Stimulated activated memory B cell treated with anti-CD40 and anti-IgM and Interleukin-4, amounts not matched to agents 10 μg/mL and 1 μg/mL and 100 μg/mL, for 72 hours (primary cell): ENCODE data around the gene TNFRSF4.
"Not testable (repeated sequence)": the region's sequence is repeated elsewhere in the genome, so short reads cannot be mapped to it uniquely, and the experiment has no call there.

ENCODE experiments used
- ATAC-seq: fragments of 150-1000 bp; cut with Tn5 transposase; 2 replicates; pipeline ENCODE4 v1.10.0; 2021
- H3K27ac Mint-ChIP-seq: one replicate; pipeline ENCODE4 v1.8.0; 2022; ENCODE audit warnings: mild to moderate bottlenecking, mixed read lengths
- H3K27me3 Mint-ChIP-seq: one replicate; pipeline ENCODE4 v1.8.0; 2022; ENCODE audit warnings: mixed read lengths
- H3K36me3 Mint-ChIP-seq: one replicate; pipeline ENCODE4 v1.8.0; 2022; ENCODE audit warnings: mixed read lengths
- H3K4me1 Mint-ChIP-seq: one replicate; pipeline ENCODE4 v1.8.0; 2022; ENCODE audit warnings: mixed read lengths
- H3K4me3 Mint-ChIP-seq: one replicate; pipeline ENCODE4 v1.8.0; 2022; ENCODE audit warnings: mild to moderate bottlenecking, moderate library complexity, mixed read lengths
- H3K9me3 Mint-ChIP-seq: one replicate; pipeline ENCODE4 v1.8.0; 2022; ENCODE audit warnings: mixed read lengths

TNFRSF4 gene

DNA sequence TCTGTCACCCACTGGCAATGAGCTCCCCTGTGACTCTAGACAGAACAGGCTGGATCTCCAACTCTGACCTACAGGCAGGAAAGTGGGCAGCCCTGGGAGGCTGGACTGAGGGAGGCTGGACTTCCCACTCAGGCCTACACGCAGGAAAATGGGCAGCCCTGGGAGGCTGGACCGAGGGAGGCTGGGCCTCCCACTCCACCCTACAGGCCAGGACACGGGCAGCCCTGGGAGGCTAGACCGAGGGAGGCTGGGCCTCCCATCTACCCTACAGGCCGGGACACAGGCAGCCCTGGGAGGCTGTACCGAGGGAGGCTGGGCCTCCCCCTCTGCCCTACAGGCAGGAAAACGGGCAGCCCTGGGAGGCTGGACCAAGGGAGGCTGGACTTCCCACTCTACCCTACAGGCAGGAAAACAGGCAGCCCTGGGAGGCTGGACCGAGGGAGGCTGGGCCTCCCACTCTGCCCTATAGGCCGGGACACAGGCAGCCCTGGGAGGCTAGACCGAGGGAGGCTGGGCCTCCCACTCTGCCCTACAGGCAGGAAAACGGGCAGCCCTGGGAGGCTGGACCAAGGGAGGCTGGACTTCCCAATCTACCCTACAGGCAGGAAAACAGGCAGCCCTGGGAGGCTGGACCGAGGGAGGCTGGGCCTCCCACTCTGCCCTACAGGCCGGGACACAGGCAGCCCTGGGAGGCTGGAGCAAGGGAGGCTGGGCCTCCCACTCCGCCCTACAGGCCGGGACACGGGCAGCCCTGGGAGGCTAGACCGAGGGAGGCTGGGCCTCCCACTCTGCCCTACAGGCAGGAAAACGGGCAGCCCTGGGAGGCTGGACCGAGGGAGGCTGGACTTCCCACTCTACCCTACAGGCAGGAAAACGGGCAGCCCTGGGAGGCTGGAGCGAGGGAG lies 34.3 kb upstream of the TNFRSF4 start:
- H3K27ac Mint-ChIP-seq, H3K27me3 Mint-ChIP-seq, ATAC-seq, H3K4me3 Mint-ChIP-seq, H3K9me3 Mint-ChIP-seq: not testable (repeated sequence)
- Mint-ChIP-seq H3K36me3 (peaks cover 14% of the 10 kb centered on the region), H3K4me1 (peaks cover 26% of the 10 kb centered on the region)

DNA sequence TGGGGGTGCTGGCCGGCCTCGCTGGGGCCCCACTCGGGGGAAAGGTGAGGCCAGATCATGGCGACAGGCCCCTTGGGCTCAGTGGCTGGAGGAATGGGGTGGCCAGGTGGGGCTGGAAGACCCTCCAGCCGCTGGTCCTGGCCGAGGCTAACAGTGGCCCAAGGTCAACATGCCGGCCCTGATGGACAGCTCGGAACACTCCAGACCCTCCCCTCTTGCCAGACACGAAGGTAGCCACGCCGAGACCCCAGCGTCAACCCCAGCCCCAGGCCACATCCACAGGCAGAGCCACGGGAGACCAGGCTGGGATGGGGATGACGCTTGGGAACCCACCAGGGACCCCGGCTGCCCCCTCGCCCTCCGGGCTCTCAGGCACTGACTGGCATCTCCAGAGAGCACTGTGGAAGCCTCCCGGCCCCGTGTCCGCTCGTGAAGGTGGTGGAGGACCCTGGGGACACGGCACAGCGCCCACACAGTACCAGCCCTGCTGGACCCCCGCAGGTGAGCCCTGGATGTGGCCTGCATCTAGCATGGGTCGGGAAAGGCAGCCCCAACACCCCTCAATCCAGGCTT lies 33.5 kb upstream of the TNFRSF4 start:
- Mint-ChIP-seq H3K9me3 (no peaks in the 10 kb centered on the region), H3K27me3 (peaks cover 8% of the 10 kb centered on the region), H3K4me1 (peaks cover 19% of the 10 kb centered on the region), H3K4me3 (no peak overlapping the region), H3K27ac (no peak overlapping the region), H3K36me3 (peaks cover 6% of the 10 kb centered on the region)
- ATAC-seq = no peak

DNA sequence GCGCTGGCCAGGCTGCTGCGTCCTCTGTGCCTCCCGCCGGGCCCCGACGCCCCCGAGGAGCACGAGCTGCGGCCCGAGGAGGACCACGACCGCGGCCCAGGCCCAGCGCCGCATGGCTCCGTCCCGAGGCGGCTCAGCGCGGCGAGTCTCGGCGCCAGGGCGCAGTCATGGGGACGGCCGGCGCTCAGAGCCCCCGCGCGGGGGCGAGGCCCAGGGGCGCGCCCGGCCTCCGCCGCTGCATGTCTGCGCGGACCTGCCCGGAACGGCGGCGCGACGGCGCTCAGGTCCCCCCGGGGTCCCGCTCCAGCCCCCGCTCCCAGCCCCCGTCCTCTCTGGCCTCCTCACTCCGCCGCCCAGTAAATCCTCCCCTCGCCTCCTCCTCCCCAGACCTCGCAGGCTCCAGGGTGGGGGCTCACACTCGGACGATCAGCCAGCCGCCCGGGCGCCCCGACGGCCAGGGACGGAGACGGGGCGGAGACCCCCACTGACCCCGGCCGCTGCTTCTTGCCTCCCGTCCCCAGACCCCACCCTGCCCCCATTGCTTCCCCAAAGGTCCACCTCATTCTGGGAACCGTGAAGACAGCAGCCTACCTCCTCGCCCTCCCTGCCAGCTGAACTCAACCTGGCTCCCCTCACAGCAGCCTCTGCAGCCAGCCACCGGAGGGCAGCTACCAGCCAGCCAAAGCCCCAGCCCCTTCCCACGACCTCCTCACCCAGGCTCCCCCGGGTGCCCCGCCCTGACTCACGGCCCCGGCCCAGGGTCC lies 32.8 kb upstream of the TNFRSF4 start, which contains the start of gene C1QTNF12:
Gene C1QTNF12, minus strand, starts transcription at position 146 of the 764 bp plus-strand sequence. Its CDS starts 32 bp downstream, at position 114.
- Mint-ChIP-seq H3K4me3 (no peak within 1 kb of the TSS), H3K36me3 (no peaks in the 10 kb centered on the region), H3K27me3 (peaks cover 15% of the 10 kb centered on the region), H3K4me1 (peaks cover 19% of the 10 kb centered on the region), H3K27ac (no peak within 1 kb of the TSS), H3K9me3 (no peaks in the 10 kb centered on the region)
- no peak for ATAC-seq

DNA sequence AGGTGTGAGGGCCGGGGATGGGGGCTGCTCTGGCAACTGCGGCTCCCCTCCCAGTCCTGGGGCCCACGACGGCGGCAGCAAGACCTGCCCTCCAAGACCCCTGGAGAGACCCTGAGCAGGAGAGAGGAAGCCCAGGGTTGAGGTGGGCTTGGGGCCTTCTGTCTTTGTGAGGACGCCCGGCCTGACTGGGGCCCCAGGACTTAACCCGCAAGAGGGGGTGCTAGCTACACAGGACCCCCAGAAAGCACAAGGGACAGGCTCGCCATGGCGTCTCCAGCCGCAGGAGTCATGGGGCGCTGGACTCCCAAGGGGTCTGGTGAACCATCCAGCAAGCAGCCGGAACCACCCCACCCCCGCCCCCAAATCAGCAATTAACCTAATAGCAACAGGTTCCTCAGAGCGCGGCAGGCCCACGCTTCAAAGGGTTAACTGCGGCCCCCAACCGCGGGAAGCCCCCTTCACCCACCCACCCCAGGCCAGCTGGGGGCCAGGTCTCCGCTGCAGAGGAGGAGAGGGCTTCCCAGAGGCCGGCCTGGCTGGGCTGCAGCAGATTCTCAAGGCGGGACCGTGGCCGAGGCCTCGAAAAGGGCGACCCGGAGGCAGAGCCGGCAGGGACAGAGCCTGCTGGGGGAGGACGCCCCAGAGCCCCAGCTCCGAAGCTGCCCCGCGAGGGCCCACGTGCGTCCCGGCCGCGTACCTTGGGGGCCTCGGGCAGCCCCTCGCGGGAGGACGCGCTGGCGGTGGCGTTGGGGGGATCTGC lies 32.0 kb upstream of the TNFRSF4 start:
- Mint-ChIP-seq H3K27ac (no peak overlapping the region), H3K9me3 (no peaks in the 10 kb centered on the region), H3K36me3 (no peaks in the 10 kb centered on the region), H3K27me3 (peaks cover 23% of the 10 kb centered on the region), H3K4me3 (no peak overlapping the region), H3K4me1 (peaks cover 16% of the 10 kb centered on the region)
- no peak for ATAC-seq

DNA sequence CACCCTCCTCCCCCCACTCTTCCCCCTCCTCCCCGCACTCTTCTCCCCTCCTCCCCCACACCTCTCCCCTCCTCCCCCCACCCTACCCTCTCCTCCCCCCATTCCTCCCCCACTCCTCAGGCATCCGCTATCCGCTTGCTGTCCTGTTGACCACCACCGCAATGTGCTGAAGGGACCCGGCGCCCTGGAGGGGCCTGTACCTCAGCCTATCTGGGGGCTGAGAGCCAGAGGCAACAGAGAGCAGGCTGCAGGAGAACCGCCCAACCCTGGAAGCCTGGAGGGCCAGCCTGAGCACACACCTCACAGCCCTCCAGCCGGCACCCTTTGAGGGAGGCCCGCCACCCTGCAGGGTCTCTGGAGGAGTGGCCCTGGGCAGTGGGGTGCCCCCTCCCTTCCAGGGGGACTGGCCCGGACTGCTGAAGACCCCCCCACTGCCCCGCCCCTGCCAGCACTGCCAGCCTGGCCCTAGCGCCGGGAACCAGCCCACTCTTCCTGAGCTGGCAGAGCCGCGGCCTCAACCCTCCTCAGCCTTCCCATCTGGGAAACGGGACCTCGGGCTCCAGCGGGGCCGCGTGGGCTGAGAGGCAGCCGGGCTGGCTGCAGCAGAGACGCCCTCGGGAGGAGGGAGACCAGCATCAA lies 31.3 kb upstream of the TNFRSF4 start:
- Mint-ChIP-seq H3K27ac (no peak overlapping the region), H3K36me3 (no peaks in the 10 kb centered on the region), H3K27me3 (peaks cover 30% of the 10 kb centered on the region), H3K4me1 (peaks cover 14% of the 10 kb centered on the region), H3K4me3 (no peak overlapping the region), H3K9me3 (no peaks in the 10 kb centered on the region)
- ATAC-seq = no peak

DNA sequence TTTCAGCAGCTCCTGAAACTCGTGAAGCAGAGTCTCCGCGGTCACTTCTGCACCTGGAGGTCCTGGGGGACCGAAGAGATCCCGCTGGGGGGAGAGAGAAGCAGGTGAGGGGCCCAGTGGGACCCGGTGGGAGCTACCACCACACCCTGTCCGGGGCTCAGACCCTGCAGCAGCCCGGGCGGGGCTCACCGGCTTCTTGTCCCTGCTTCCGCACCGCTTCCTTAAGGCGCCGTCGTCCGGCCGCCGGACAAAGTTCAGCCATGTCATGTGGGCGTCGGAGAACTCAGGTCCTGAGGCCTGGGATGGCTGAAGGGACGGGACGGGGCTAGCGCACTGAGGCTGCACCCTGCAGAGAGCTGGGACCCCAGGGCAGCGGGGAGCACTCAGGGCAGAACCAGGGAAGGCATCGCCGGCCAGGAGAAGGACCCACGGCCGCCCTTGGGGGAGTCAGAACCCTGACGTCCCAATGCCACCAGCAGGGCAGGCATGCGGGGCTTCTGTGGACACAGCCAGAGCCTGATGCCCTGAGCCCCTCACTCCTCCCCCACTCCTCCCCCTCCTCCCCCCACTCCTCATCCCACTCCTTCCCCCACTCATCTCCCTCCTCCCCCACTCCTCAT lies 30.3 kb upstream of the TNFRSF4 start:
- Mint-ChIP-seq H3K4me1 (peaks cover 4% of the 10 kb centered on the region), H3K4me3 (no peak overlapping the region), H3K9me3 (no peaks in the 10 kb centered on the region), H3K27me3 (peaks cover 37% of the 10 kb centered on the region), H3K36me3 (no peaks in the 10 kb centered on the region), H3K27ac (no peak overlapping the region)
- no peak for ATAC-seq

DNA sequence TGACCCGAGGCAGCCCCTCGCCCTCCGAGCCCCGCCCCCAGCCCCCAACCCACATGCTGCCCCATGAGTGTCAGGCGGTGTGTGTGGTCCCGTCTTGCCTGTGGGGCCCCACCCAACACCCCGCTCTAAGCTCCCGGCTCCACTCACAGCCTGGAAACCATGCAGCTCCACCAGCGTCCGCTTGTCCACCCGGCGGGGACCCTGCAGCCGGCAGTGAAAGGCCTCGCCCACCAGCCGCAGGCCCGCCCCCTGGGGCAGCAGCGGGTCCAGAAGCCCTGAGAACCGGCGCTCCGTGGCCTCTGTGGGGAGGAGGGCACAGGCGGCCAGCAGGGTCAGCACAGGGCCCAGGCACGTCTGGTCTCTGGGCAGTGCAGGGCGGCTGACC lies 29.8 kb upstream of the TNFRSF4 start:
- no peaks in the 10 kb centered on the region for H3K9me3 Mint-ChIP-seq
- no peaks in the 10 kb centered on the region for H3K36me3 Mint-ChIP-seq
- H3K4me3 Mint-ChIP-seq = no peak overlapping the region
- H3K27ac Mint-ChIP-seq = no peak overlapping the region
- peaks cover 37% of the 10 kb centered on the region for H3K27me3 Mint-ChIP-seq
- no peak for ATAC-seq
- peaks cover 7% of the 10 kb centered on the region for H3K4me1 Mint-ChIP-seq

DNA sequence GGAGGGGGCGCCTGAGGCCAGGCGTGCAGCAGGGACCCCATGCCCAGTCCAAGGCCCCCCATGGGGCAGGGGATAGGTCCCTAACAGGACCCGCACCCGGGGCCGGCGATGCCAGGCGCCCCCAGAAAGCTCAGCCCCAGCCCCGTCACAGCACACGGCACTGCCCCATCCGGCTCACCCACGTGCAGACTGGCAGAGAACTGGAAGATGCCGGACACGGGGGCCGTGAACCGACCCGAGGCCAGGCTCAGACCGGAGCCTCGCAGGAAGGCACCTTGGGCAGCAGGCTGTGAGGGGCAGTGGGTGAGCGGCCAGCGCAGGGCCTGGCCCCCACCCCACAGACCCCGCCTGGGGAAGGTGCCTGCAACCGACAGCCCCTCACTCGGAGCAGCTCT lies 29.3 kb upstream of the TNFRSF4 start:
- H3K27me3 Mint-ChIP-seq = peaks cover 43% of the 10 kb centered on the region
- no peaks in the 10 kb centered on the region for H3K36me3 Mint-ChIP-seq
- ATAC-seq = no peak
- H3K9me3 Mint-ChIP-seq = no peaks in the 10 kb centered on the region
- peaks cover 12% of the 10 kb centered on the region for H3K4me1 Mint-ChIP-seq
- no peak overlapping the region for H3K27ac Mint-ChIP-seq
- H3K4me3 Mint-ChIP-seq = no peak overlapping the region

DNA sequence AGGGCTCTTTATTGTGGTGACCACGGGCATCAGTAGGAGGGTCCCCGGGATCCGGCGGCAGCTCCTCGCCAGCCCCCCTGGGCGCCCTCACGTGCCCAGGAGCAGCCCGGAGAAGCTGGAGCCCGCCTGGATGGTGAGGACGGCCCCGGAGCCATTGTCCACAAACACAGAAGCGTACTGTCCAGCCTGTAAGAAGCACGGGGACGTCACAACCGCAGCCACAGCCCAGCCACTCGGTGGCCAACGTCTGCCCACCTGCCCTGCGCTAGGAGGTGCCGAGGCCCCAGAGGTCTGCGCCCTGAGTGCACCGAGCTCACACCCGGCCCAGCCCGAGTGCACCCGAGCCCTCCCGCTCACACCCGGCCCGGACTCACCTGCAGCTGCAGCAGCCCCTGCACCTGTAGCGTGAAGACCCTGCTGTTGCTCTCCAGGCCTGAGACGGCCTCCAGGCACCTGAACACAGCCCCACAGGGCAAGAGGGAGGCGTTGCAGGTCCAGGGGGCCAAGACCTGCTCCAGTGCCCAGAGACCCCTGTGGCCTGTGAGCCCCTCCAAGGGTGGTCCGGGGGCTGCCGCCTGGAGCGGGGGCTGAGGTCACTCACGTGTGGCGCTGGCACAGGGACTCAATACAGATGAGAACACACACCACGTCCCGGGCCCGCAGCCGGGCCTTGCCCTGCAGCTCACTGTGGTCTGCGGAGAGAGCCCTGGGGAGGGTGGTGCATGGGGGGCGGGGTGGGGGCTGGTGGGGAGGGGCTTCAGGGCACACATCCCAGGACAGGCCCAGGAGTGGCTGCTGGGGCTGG lies 28.7 kb upstream of the TNFRSF4 start:
- Mint-ChIP-seq H3K27me3 (peaks cover 46% of the 10 kb centered on the region), H3K36me3 (no peaks in the 10 kb centered on the region), H3K4me3 (no peak overlapping the region), H3K9me3 (no peaks in the 10 kb centered on the region), H3K27ac (no peak overlapping the region), H3K4me1 (peaks cover 18% of the 10 kb centered on the region)
- no peak for ATAC-seq

DNA sequence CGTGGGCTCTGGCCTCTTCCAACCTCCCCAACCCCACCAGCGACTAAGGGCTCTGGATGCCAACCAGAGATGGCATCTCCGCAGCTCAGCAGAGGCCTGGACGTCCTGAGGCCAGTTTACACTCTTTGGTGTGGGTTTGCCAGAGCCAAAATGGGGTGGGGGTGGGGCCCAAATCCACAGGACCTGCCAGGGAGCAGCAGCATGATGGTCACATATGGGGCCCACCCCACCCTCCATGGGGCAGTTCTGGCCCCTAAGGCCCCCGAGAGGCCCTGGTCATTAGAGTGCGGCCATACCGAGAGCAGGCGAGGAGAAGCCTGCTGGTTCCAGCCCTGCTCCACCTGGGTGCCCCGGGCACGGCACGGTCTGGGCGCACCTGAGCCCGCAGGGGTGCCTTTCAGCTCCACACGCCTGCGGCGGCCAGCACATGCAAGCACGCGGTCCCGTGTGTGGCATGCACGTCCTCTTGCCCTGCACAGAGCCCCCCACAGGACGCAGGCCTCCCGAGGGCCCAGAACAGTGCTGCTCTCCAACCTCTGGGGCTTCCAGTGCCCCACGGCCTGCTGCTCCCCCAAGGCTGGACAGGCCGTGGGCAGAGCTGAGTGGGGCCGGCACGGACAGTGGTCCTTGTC lies 27.8 kb upstream of the TNFRSF4 start:
- peaks cover 27% of the 10 kb centered on the region for H3K4me1 Mint-ChIP-seq
- no peaks in the 10 kb centered on the region for H3K36me3 Mint-ChIP-seq
- no peak for ATAC-seq
- no peak overlapping the region for H3K4me3 Mint-ChIP-seq
- H3K27me3 Mint-ChIP-seq = peaks cover 46% of the 10 kb centered on the region
- H3K9me3 Mint-ChIP-seq = no peaks in the 10 kb centered on the region
- no peak overlapping the region for H3K27ac Mint-ChIP-seq

DNA sequence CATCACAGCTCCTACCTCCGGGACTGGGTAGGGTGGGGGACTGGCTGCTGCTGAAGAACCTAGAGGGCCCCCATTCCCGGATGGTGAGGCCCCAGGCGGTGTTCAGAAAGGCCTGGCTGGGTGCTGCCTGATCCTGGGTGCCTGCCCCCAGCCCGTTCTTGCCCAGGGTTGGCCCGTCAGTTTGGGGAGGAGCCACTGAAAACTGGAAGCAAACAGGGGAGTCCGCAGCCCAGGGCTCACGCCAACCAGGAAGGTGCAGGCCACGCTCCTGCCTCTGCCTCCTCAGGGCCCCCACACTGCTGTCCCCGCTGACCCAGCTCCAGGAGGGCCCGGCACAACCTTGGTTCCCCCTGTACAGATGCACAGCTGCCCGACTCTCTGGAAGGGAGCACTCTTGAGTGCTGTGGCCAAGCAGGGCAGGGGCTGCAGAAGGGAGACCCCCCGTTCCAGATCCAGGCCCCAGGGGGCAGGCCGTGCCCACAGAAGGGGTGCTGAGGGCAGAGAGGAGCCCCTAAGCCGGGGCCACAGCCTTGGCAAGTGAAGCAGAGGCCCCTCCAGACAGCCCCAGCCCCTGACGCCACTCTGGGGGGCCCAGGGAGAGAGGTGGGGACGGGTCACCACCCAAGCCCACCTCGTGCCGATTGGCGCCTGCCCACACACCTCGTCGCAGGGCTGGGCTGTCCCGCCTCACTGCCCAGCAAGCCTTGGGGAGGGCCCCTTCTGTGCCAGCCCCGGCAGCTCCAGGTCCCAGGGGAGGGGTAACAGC lies 27.1 kb upstream of the TNFRSF4 start:
- H3K27me3 Mint-ChIP-seq = peaks cover 46% of the 10 kb centered on the region
- peaks cover 27% of the 10 kb centered on the region for H3K4me1 Mint-ChIP-seq
- no peaks in the 10 kb centered on the region for H3K9me3 Mint-ChIP-seq
- no peak overlapping the region for H3K27ac Mint-ChIP-seq
- no peak overlapping the region for H3K4me3 Mint-ChIP-seq
- no peak for ATAC-seq
- H3K36me3 Mint-ChIP-seq = no peaks in the 10 kb centered on the region

DNA sequence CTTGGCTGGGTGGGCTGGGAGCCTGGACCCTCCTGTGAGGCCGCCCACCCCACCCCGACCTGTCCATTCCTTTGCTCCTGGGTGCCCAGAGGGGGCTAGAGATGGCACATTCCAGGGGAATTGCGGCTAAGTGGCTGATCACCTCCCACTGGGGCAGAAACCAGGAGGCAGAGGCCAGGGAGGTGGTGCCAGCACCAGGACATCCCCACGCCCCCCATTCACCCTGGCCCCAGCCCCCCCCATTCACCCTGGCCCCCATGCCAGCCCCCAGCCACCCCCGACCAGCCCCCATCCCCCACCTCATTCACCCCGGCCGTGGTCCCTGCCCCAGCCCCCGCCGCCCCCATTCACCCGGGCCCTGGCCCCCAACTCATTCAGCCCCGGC lies 26.4 kb upstream of the TNFRSF4 start:
- H3K4me1 Mint-ChIP-seq = peaks cover 27% of the 10 kb centered on the region
- no peaks in the 10 kb centered on the region for H3K36me3 Mint-ChIP-seq
- ATAC-seq = no peak
- no peaks in the 10 kb centered on the region for H3K9me3 Mint-ChIP-seq
- H3K4me3 Mint-ChIP-seq = no peak overlapping the region
- no peak overlapping the region for H3K27ac Mint-ChIP-seq
- H3K27me3 Mint-ChIP-seq = peaks cover 46% of the 10 kb centered on the region
